ENCODE results near the gene SLC45A1. TPM values are rescaled to one million over a fixed set of nuclear protein-coding genes. Genes with fewer than 3 reads are reported as not detected.

SLC45A1 gene
- total RNA-seq, 4 donors from 2014 or later, result 0.13 to 3.4 (median 1.4) TPM

- WGBS, 2 donors, result 71 to 77% methylated on average over 17 of the region's 17 CpGs
- intact Hi-C loops (cut with DNase I; ENCODE audit: low total_unique reads), result loop anchor here (5.0 to 10.0 kb wide), 2 partner anchors 68 to 280 kb away; no protein-coding TSS in a partner anchor
- TF ChIP-seq, protein P1, sequence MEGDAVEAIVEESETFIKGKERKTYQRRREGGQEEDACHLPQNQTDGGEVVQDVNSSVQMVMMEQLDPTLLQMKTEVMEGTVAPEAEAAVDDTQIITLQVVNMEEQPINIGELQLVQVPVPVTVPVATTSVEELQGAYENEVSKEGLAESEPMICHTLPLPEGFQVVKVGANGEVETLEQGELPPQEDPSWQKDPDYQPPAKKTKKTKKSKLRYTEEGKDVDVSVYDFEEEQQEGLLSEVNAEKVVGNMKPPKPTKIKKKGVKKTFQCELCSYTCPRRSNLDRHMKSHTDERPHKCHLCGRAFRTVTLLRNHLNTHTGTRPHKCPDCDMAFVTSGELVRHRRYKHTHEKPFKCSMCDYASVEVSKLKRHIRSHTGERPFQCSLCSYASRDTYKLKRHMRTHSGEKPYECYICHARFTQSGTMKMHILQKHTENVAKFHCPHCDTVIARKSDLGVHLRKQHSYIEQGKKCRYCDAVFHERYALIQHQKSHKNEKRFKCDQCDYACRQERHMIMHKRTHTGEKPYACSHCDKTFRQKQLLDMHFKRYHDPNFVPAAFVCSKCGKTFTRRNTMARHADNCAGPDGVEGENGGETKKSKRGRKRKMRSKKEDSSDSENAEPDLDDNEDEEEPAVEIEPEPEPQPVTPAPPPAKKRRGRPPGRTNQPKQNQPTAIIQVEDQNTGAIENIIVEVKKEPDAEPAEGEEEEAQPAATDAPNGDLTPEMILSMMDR (IDR thresholded peaks at IDR 0.05), result no peak
- DNase-seq (ENCODE audit: low spot score in 2 of 2), result no peak
- no peak overlapping the region for H3K4me3 ChIP-seq (ENCODE audit: low read depth, poor library complexity, severe bottlenecking)
Measured at GRCh38 chr1:8312235-8313218, 5.4 kb upstream of the SLC45A1 start.

GRCh38 chr1:8313231-8313630 is 4.7 kb upstream of the SLC45A1 start:
- intact Hi-C loops (cut with DNase I; ENCODE audit: low total_unique reads), result loop anchor here (5.0 to 10.0 kb wide), 2 partner anchors 68 to 281 kb away; no protein-coding TSS in a partner anchor
- no peak overlapping the region for H3K4me3 ChIP-seq (ENCODE audit: low read depth, poor library complexity, severe bottlenecking)
- no peak for DNase-seq (ENCODE audit: low spot score in 2 of 2)
- TF ChIP-seq, protein P1 (IDR thresholded peaks at IDR 0.05), result no peak
- no peak for TF ChIP-seq POLR2A (IDR thresholded peaks at IDR 0.05)
- 76 to 82% methylated on average over 6 of the region's 6 CpGs for WGBS, 2 donors

GRCh38 chr1:8314346-8315280 is 3.3 kb upstream of the SLC45A1 start:
- TF ChIP-seq POLR2A (IDR thresholded peaks at IDR 0.05), result no peak
- TF ChIP-seq, protein P1 (IDR thresholded peaks at IDR 0.05), result peak in 1 of 3 donors; percentile 49
- 34 to 42% methylated on average over 21 of the region's 21 CpGs for WGBS, 2 donors
- intact Hi-C loops (cut with DNase I; ENCODE audit: low total_unique reads), result loop anchor here (5.0 to 10.0 kb wide), 3 partner anchors 70 to 337 kb away; no protein-coding TSS in a partner anchor
- no peak overlapping the region for H3K4me3 ChIP-seq (ENCODE audit: low read depth, poor library complexity, severe bottlenecking)
- DNase-seq (ENCODE audit: low spot score in 2 of 2), result peak; percentile 69 to 93

DNA sequence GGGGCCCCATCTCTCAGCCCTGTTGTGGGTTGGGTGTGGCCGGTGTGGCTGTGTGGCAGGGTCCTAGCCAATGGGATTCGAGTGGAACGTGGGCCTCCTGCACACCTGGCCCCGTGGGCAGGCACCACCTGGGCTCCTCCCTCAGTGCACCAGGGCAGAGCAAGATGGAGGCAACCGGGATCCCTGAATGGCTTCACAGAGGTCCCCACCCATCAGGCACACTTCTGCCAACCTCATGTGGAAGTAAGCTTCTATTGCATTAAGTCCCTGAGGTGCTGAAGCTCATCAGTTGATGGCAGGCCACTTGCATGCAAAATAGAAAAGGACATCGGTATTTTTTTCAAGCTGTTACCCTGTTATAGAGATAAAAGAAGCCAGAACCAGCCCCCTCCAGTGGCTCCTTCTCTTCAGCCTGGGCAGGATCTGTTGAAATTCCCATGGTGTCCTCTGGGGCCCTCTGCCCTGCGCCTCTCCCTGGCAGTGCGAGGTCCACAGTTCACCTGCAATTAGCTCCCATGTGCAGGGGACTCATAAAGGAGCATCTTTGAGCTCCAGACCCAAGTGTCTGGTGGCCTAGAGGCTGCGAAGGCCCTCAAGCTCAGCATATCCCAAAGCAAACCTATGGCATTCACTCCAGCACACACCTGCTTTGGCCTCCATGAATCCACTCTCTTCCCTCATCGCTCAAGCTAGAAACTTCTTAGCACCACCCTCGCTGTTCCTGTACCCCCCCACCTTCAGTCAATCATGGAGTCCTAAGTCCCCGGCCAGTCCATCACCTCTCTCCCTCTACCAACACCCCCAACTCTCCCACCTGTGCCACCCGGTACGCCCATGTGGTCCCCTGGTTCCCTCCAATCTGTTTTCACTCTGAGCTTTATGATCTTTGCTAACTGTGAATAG is 2.1 kb upstream of the SLC45A1 start:
- TF ChIP-seq POLR2A (IDR thresholded peaks at IDR 0.05), result no peak
- TF ChIP-seq, protein P1 (IDR thresholded peaks at IDR 0.05), result no peak
- intact Hi-C loops (cut with DNase I; ENCODE audit: low total_unique reads), result loop anchor here (5.0 to 10.0 kb wide), 2 partner anchors 71 to 339 kb away; no protein-coding TSS in a partner anchor
- DNase-seq (ENCODE audit: low spot score in 2 of 2), result no peak
- H3K4me3 ChIP-seq (ENCODE audit: low read depth, poor library complexity, severe bottlenecking), result no peak overlapping the region
- 80 to 85% methylated on average over 14 of the region's 14 CpGs for WGBS, 2 donors

Data from lower leg skin (tissue), 4 donors.